GM18873 (cell line): ENCODE measurements around the gene GALNTL6.

ENCODE experiments used
- ATAC-seq: cut with Tn5 transposase; IDR thresholded peaks from one replicate; pipeline ENCODE4 v1.9.1; 2021; ENCODE audit warnings: mild to moderate bottlenecking, moderate library complexity, moderate number of reproducible peaks; ENCODE audit not compliant: unreplicated experiment, low FRiP score

Gene GALNTL6

DNA sequence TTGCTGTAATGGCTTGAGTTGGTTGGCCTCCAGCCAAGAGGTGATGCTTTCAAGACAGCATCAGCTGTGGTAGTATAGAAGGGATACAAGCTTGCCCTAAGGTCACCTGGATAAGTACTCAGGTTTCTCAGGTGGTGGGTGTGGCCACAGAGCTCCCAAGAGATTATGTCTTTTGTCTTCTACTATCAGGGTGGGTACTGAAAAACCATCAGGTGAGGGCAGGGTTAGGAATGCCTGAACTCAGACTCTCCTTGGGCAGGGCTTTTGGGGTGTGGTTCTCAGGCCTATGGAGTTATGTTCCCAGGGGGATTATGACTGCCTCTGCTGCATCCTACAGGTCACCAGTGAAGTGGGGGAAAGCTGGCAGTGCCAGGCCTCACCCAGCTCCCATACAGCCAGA, 700.8 kb downstream of the GALNTL6 start:
- ATAC-seq = no peak

DNA sequence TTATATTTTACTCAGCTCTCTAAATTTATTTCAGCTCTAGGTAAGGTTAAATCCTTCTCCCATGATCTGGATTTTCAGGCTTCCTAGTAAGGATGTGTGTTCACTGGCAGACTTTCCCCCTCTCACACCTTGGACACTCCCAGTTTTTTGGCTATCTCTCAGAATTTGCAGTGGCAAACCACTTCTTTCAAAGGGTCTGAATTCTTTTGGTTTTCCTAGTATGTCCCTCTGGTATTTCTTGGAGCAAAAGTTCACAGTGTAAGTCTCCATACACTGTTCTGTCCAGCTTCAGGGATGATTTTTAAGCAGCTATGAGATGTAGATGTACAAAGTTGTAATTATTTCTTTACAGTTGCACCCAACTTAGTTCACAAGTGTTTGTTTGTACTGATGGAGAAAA, 701.6 kb downstream of the GALNTL6 start:
- no peak for ATAC-seq

DNA sequence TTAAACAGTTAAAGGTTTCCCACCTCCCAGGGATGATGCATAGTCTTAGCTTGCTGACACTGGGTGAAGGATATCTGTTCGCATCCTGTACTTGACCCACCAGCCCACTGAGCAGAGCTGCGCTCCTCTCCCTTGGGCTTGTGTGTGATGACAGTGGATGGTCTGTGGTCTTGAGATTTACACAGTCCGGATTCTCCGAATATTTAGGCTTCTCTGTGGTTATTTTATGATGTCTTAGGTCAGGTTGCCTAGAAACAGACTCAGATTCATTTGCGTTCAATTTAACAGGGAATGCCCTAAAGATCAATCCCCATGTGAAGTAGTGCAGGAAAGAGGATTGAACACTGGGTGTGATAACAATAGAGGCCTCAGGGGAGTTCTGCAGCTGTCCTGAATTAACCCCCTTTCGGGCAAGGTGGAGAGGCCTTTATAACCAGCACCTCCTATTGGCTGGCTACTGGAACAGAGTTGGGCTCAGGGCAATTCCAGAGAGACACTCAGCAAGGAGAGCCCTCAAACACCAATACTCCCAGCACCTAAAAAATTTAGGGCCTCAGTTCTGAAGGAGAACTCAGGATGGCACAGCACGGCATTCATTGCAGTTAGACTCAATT, 702.2 kb downstream of the GALNTL6 start:
- ATAC-seq = no peak

DNA sequence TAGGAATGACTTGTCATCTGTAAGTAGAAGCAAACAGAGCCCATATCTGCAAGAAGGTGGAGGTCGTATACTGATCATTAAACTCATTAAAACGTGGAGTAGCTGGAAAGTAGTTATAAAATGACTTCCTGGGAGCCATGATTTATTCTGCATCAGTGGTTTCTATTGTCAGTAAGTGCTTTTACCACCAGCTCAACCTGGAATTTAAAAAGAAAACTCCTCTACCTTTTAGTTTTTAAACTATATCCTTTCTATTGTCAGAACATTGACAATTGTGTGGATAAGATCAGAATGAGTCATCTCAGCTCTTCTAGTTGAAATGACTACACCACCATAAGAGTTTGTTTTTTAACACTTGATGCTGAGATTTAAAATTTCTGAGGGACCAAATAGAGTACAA, 704.2 kb downstream of the GALNTL6 start:
- ATAC-seq = no peak

DNA sequence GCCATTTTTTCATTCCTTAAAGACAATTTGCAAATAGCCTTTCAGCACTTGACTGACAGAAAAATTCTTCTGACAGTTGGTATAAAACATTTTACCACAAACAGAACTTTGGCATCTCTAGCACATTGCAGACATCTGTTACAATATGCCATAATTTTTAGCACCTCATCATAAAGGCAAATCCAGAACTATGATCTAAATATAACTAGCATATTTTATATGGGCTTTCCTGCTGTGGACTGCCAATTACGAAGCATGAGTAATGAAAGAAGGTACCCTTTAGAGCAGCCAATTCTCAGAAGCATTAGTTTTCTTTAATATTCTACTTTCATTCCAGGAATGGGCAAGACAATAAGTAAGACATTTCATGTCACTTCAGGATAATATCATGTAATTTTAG, 708.0 kb downstream of the GALNTL6 start:
- ATAC-seq = no peak

DNA sequence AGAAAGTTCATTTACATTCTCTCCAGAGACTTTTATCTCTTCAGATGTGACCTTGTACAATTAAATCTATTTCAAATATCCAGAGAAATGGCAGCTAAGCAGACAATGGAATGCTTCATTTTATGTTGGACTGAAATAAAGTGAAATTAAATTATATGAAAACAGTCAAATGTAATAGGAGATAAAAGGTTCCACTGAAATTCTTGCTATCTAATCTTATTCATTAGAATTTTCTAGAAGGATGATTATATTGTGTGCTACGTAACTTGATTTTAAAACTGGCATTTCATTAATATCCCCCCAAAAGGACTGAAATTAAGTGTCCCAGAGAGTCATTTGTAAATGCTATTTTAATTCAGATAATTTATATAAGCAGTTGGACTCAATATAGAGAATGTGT, 708.5 kb downstream of the GALNTL6 start:
- no peak for ATAC-seq

DNA sequence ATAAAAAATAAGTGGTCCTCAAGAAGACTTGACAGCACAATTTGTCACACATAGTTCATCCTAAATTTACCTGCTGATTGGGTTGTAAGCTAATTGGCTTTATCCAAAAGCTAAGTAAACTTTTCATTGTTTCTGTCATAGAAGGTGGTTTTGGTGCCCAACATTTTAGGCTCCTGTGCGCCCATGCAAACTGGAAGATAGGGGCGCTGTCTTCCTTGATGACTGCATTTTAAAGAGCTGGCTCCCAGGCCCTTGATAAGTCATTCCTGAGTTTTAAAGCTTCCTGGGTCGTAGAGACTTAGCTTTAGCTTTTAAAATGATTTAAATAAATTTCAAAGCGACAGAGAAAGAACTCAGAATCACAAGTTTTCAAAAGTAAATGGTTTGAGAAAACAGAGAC, 730.0 kb downstream of the GALNTL6 start:
- ATAC-seq = no peak

DNA sequence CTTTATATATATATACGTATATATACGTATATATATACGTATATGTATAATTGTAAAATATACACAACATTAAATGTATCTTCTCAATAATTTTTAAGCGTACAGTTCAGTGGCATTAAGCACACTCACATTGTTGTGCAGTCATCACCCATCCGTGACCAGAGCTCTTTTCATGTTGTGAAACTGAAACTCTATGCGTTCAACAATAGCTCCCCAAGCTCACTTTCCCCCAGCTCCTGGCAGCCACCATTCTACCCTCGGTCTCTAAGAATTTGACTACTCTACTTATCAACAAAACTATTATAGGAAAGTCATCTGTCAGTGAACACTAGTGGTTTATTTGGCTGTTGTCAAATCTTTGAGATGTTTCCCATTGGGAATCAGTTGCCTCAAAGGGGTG, 733.6 kb downstream of the GALNTL6 start:
- peak; percentile 80 for ATAC-seq

DNA sequence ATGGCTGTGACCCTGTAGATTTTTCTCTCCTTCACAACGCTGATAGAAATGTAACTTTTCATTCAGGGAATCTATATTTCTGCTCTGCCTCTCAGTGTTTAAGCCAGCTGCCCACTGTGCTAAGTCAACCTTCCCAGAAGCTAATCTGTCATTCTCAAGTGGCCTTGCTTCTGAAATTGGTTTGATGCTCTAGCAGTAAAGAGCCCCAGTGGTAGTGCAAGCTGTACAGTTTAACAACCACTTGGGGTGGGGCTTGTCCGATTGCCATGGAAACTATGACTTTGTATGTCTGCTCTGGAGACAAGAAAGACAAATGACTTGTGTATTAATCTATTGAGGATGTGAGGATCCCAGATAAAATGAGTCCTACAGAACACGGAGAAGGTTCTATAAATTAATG, 734.5 kb downstream of the GALNTL6 start:
- no peak for ATAC-seq

DNA sequence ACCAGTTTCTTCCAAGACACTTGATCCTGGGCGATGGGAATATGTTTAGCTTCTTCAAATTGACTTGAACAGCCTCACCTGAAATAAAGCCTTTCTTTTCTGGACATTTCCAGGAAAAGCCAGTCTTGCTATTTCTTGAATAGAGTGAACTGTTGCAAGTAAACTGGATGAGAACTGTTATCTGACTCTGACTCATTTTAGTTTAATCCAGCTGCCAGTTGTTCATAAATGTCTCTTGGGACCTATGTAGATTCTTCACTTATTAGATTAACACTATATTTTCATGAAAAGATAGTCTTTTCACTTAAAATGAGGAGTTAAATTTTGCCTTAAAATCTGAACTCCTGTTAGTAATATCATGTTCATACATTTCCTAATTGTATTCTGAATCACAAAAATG, 740.0 kb downstream of the GALNTL6 start:
- no peak for ATAC-seq

DNA sequence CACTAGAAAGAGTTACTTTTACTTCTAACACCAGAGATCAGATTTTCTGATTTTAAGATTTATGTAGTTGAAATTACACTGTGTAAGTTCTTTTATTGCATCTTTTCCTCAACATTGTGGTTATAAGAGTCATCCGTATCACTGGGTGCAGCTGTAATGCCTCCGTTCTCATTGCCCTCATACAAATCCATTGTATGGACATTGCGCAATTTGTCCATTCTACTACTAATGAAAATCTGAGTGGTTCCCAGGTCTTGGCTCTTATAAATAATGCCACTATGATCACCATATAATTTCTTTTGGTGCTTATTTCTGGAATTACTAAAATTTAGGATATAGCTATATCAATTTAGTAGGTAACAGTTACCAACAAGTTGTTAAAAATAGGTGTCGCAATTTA, 741.4 kb downstream of the GALNTL6 start:
- no peak for ATAC-seq

DNA sequence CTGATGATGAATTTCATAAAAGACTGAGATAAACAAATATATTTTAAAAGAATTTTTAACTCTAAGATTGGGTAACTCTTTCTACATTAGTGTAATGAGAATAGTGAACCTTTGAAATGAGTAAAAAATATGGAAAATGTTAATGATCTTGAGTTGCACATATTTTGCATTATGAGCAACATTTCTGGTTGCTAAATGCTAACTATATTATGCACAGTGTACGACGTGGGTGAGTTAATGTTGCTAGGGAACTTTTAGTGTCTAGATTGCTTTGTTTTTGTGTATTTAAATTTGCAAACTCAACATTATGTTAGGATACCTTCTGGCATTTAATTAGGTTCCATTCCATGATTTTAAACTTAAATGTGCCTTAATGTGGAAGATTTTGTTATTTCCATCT, 742.5 kb downstream of the GALNTL6 start:
- ATAC-seq = no peak

DNA sequence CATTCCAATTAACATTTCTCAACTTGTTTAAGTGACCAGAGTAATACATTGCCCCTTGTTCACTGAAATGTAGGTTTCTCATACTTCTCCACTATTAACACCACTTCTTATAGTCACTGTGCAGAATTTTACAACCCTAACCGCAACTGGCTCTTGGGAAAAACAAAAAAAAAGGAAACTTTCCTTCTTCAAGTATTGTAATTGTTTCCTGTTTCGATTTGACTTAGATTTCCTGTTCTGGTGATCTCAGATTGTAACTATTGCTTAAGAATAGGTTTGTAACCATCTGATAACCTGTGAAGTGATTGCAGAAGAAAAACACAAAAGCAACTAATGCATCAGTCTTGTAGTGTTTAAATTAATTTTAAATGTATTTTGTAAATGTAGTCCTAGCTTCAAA, 760.7 kb downstream of the GALNTL6 start:
- no peak for ATAC-seq

DNA sequence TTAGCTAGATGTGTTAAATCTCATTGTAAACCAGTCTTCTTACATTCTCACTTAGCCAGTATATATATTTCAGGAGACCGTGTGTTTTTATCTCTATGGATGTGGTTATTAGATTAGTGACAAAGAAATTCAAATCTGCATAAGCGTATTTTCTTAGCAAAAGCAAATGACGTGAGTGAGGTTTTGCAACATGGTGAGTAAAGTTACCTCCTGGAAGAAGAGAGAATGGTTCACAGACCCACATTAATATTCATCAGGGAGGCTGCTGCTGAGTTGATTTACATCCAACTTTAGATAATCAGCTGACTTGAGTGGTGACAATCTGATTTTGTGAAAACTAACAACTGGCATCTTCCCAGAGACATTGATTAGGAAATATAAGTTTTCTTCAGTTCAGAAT, 765.5 kb downstream of the GALNTL6 start:
- ATAC-seq = no peak

DNA sequence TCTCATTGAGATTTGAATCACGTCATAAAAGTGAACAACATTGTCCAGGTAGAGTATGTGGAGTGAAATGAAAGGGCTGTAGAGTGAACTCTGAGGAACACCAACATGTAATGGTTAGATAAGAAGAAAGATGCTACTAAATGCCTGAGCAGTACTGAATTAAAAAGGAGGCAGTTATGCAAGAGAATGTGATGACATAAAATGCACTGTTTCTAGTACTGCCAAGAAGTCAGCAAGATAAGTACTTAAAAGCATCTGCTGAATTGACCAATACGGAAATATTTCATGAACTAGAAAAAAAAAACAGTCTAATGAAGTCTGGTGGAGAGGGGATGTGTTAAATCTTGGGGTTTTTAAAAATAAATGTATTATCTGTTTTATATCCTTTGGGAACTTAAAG, 771.6 kb downstream of the GALNTL6 start:
- ATAC-seq = no peak

DNA sequence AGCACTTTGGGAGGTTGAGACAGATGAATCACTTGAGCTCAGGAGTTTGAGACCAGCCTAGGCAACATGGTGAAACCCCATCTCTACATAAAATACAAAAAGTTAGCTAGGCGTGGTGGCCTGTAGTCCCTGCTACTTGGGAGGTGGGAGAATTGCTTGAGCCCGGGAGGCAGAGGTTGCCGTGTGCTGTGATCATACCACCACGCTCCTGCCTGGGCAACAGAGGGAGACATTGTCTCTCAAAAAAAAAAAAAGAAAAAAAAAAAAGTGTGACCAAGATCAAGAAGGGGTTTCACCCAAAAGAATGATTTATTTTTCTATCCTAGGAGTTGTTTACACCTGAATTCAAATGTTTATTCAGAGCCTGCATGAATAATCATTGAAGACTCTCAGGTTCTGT, 783.0 kb downstream of the GALNTL6 start:
- ATAC-seq = no peak

DNA sequence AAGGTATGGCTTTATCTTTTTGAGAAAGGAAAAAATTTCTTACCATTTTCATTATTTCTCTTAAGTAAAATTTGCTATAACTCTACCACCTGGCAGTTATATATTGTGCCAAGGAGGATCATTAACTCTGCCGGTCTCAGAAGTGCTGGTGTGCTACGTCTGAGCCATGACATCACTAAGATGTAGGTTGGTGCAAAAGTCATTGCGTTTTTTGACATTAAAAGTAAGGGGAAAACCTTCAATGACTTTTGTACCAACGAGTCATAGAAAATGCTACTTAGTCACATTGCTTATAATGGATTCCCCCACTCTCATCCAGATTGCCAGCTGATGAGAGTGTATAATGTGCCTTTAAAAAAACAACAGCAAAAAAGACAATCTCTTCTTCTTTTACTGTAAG, 786.4 kb downstream of the GALNTL6 start:
- no peak for ATAC-seq

DNA sequence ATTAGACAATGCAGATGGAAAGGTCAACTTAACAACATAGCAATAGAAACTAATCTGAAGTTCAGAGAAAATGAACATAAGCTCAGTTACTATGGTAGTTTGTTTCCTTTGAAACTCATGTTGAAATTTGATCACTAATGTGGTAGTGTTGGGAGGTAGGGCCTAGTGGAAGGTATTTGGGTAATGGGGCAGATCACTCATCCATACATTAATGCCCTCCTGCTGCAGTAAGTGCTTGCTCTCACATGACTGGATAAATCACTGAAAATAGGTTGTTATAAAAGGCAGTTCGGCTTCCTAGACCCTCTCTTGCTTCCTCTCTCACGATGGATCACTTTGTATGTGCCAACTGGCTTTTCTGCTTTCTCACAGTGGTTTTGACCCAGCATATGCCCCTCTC, 788.0 kb downstream of the GALNTL6 start:
- ATAC-seq = no peak

DNA sequence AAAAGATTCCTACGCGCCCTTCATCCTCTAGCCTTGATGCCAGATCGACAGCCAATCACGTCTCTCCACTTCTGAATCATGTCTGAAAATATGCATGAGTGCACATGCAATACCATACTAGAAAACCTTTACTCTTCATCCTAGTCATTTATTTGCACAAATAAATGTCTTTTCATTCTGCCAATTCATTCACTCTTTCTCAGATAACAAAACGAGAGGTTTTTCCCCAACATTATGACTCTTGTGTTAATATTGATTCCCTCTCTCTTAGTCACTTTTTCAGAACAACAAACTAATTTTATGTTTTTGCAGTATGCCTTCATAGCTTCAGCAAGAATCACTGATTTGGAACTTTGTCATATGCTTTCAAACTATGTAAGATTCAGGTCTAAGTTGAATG, 806.0 kb downstream of the GALNTL6 start:
- ATAC-seq = no peak

DNA sequence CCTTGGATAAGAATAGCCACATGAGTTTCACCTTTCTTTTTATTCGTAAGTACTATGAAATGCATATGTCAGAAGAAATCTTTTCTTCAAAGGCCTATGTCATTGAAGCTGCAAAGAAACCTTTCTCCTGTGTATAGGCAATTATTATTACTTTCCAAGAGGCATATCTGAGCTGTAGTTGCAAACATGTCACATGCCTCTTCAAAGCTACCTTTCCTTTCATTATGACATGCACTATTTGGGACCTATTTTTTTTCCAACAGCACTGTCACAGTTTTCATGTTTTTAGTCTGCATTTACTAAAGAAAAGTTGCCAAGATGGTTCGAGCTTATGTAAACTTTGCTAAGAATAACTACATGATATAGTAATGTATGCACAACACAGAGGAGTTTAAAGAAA, 806.6 kb downstream of the GALNTL6 start:
- ATAC-seq = no peak

DNA sequence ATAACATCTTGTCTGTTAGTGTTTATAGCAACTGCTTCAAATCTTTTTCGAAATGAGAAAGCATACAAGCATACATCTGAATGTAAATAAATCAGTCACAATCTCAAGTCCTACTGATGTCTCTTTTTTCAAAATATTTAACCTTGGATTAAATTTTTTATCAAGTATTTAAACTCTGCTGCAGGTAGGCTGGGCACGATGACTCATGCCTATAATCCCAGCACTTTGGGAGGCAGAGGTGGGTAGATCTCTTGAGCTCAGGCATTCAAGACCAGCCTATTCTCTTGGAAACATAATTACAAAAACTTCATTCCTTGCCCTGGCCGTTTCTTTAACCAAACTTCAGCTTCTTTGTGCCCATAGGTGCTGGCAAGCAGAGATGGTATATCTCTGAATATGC, 815.1 kb downstream of the GALNTL6 start:
- no peak for ATAC-seq

DNA sequence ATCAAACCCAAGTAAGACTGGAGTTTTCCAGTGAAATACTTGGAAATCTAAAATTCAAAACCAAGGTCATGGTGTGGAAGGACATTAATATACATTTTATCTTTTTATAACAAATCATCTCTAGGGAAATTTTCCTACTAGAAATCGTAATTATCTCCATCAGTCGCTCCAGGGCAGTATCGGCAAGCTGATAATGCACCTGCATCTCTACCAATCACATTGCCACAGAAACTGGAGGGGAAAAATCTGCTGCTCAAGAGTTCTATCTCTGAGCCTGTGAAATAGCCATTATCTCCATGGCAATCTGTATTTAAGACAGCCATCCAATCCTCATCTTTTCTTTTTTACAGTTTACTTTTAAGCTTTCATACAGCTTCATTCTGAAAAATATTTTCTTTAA, 817.1 kb downstream of the GALNTL6 start:
- ATAC-seq = no peak

DNA sequence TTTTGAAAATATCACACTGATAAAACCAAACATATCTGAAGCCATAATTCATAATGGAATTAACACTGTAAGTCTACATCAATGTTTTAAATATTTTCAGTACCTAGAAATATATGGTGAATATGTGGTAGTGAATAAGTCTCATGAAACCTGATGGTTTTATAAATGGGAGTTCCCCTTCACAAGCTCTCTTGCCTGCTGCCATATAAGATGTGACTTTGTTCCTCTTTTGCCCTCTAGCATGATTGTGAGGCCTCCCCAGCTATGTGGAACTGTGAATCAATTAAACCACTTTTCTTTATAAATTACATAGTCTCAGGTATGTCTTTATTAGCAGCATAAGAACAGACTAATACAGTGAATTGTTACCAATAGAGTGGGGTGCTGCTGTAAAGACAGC, 818.6 kb downstream of the GALNTL6 start:
- no peak for ATAC-seq
